ENCODE data around the gene CLDN19. TPM values are rescaled to one million over a fixed set of nuclear protein-coding genes. Genes with fewer than 3 reads are reported as not detected.

The CLDN19 gene, protein sequence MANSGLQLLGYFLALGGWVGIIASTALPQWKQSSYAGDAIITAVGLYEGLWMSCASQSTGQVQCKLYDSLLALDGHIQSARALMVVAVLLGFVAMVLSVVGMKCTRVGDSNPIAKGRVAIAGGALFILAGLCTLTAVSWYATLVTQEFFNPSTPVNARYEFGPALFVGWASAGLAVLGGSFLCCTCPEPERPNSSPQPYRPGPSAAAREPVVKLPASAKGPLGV
- total RNA-seq (2014; rRNA removed; shearing (Covaris generic)) = not detected in 2 replicates

- no peaks in the 10 kb centered on the region for H3K9me3 ChIP-seq (replicated peaks)
- H3K27ac ChIP-seq = no peak within 1 kb of the TSS
- H3K36me3 ChIP-seq = no peaks in the 10 kb centered on the region
- DNase-seq (ENCODE audit: low read depth in 1 of 2, low spot score in 2 of 2) = no peak
- no peaks in the 10 kb centered on the region for H3K4me1 ChIP-seq (replicated peaks)
- H3K4me3 ChIP-seq = no peak within 1 kb of the TSS
- no peaks in the 10 kb centered on the region for H3K27me3 ChIP-seq (replicated peaks)
These were observed at the start of gene CLDN19 for GRCh38 chr1:42739753-42740700. Gene CLDN19, minus strand, starts transcription at chr1:42740236. Its CDS starts 173 bp downstream, at chr1:42740063.

DNA sequence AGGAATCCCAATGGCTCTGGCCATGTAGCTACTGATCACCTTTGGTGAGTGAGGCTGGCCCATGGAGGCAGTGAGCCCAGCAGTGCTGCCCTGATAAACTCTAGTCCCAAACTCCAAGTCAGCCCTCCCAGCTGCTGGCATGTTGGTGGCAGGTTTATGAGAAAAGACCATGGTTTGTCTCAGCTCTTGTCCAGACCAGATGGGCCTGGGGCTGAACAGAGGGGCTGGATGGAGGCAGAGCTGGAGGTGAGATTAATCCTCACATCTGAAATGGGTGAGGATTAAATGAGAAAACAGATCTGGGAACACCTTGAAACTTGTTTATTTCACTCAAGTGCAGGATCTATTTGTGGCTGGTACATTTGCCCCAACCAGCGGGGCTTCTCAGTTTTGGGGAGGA lies 48.0 kb upstream of the CLDN19 start:
- peaks cover 4% of the 10 kb centered on the region; the same call in 1 of the 2 replicates for H3K4me1 ChIP-seq (replicated peaks)
- H3K36me3 ChIP-seq = peaks cover 5% of the 10 kb centered on the region
- H3K9me3 ChIP-seq (replicated peaks) = no peaks in the 10 kb centered on the region
- H3K4me3 ChIP-seq = no peak overlapping the region
- H3K27ac ChIP-seq = no peak overlapping the region
- DNase-seq (ENCODE audit: low read depth in 1 of 2, low spot score in 2 of 2) = no peak
- no peaks in the 10 kb centered on the region for H3K27me3 ChIP-seq (replicated peaks)

GRCh38 chr1:42786097-42786496 lies 46.1 kb upstream of the CLDN19 start:
- no peaks in the 10 kb centered on the region for H3K9me3 ChIP-seq (replicated peaks)
- H3K27ac ChIP-seq = no peak overlapping the region
- no peaks in the 10 kb centered on the region for H3K27me3 ChIP-seq (replicated peaks)
- peaks cover 17% of the 10 kb centered on the region for H3K36me3 ChIP-seq
- peaks cover 4% of the 10 kb centered on the region; the same call in 1 of the 2 replicates for H3K4me1 ChIP-seq (replicated peaks)
- no peak for DNase-seq (ENCODE audit: low read depth in 1 of 2, low spot score in 2 of 2)
- no peak overlapping the region for H3K4me3 ChIP-seq

DNA sequence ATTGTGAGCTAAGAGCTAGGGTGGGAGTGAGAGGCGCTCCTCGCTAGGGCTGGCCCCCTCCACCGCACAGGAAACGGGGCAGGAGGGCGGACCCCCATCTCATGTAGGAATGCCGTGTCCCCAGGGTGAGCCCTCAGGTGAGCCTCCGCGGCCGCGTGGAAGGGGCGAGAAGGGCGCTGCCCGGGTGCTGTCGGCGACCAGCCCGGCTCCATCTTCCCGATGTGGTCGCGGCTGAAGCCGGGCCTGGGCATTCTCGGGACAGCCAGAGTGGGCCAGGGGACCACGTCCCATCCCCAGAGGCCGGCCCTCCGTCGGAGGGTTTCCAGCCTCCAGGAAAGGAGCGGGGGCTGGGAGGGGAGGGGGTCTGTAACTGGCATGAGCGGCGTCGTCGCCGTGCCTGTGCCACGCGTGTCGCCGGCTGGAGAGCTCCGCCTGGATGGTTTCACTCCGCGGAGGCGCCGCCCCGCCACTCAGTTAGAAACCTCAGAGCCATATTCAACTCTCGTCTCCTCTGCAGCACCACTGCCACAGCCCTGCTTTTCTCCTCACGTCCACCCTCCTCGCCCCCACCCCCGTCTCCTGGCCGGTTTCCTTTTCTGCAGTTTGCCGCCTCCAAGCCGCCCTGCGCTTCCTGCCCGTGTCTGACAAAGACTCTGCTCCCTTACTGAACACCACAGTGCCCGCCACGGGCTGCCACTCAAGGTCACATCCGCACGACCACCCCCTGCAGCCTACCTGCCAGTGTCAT lies 45.1 kb upstream of the CLDN19 start, which contains the start of gene TMEM269:
Gene TMEM269, plus strand, starts transcription at position 46 of the 748 bp plus-strand sequence. CDS start 4,903 bp downstream, outside the sequence.
- Histone ChIP-seq H3K4me3 (no peak within 1 kb of the TSS), H3K36me3 (peaks cover 24% of the 10 kb centered on the region), H3K27me3 (replicated peaks) (no peaks in the 10 kb centered on the region), H3K9me3 (replicated peaks) (no peaks in the 10 kb centered on the region), H3K27ac (no peak within 1 kb of the TSS), H3K4me1 (replicated peaks) (peaks cover 4% of the 10 kb centered on the region; the same call in 1 of the 2 replicates)
- DNase-seq (ENCODE audit: low read depth in 1 of 2, low spot score in 2 of 2) = no peak

GRCh38 chr1:42784547-42784945 lies 44.5 kb upstream of the CLDN19 start:
- no peaks in the 10 kb centered on the region for H3K27me3 ChIP-seq (replicated peaks)
- no peaks in the 10 kb centered on the region for H3K9me3 ChIP-seq (replicated peaks)
- no peak for DNase-seq (ENCODE audit: low read depth in 1 of 2, low spot score in 2 of 2)
- peaks cover 26% of the 10 kb centered on the region for H3K36me3 ChIP-seq
- peaks cover 4% of the 10 kb centered on the region; the same call in 1 of the 2 replicates for H3K4me1 ChIP-seq (replicated peaks)
- H3K27ac ChIP-seq = no peak overlapping the region
- H3K4me3 ChIP-seq = no peak overlapping the region

DNA sequence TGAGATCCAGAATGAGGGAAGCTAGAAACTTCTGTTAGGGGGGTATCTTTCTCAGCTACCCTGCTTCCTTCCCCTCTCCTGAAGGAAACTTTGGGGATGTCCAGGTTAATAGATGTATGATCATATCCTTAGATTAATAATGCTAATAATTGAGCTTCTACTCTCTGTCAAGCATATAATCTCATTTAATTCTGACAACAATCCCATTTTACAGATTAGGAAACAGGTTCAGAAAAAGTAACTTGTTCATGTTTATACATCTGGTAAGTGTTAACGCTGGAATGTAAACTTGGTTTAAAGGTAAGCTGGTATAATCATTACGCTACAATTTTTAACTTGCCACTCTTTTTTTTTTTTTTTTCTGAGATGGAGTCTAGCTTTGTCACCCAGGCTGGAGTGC lies 43.1 kb upstream of the CLDN19 start:
- peaks cover 34% of the 10 kb centered on the region for H3K36me3 ChIP-seq

DNA sequence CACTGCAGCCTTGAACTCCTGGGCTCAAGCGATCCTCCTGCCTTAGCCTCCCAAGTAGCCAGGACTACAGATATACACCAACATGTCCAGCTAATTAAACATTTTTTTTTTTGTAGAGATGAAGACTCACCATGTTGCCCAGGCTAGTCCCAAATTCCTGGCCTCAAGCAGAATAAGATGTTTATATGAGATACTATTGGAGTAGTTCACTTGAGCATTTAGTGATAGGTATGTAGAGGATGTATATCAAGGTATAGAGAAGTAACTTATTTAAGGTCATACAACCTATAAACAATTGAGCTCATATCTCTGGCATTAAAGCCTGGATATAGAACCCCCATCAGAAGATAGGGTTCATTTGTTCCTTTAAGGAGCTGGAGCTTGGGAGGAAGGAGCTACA lies 40.1 kb upstream of the CLDN19 start:
- no peak overlapping the region for H3K4me3 ChIP-seq
- no peak overlapping the region for H3K27ac ChIP-seq
- peaks cover 3% of the 10 kb centered on the region; the same call in 1 of the 2 replicates for H3K4me1 ChIP-seq (replicated peaks)
- H3K9me3 ChIP-seq (replicated peaks) = no peaks in the 10 kb centered on the region
- no peak for DNase-seq (ENCODE audit: low read depth in 1 of 2, low spot score in 2 of 2)
- peaks cover 58% of the 10 kb centered on the region for H3K36me3 ChIP-seq
- no peaks in the 10 kb centered on the region for H3K27me3 ChIP-seq (replicated peaks)

More for the DNA sequence above, 43.1 kb upstream of the CLDN19 start:
- Histone ChIP-seq H3K4me1 (replicated peaks) (peaks cover 4% of the 10 kb centered on the region; the same call in 1 of the 2 replicates), H3K9me3 (replicated peaks) (no peaks in the 10 kb centered on the region), H3K4me3 (no peak overlapping the region), H3K27ac (no peak overlapping the region), H3K27me3 (replicated peaks) (no peaks in the 10 kb centered on the region)
- DNase-seq (ENCODE audit: low read depth in 1 of 2, low spot score in 2 of 2) = no peak

GRCh38 chr1:42779725-42780124 lies 39.7 kb upstream of the CLDN19 start:
- no peak overlapping the region for H3K4me3 ChIP-seq
- H3K4me1 ChIP-seq (replicated peaks) = no peaks in the 10 kb centered on the region
- H3K27me3 ChIP-seq (replicated peaks) = no peaks in the 10 kb centered on the region
- H3K27ac ChIP-seq = no peak overlapping the region
- H3K36me3 ChIP-seq = peaks cover 63% of the 10 kb centered on the region
- H3K9me3 ChIP-seq (replicated peaks) = no peaks in the 10 kb centered on the region
- no peak for DNase-seq (ENCODE audit: low read depth in 1 of 2, low spot score in 2 of 2)

- peaks cover 71% of the 10 kb centered on the region for H3K36me3 ChIP-seq
- no peaks in the 10 kb centered on the region for H3K27me3 ChIP-seq (replicated peaks)
- H3K9me3 ChIP-seq (replicated peaks) = no peaks in the 10 kb centered on the region
These were observed 37.8 kb upstream of the CLDN19 start for GRCh38 chr1:42777852-42778251.

DNA sequence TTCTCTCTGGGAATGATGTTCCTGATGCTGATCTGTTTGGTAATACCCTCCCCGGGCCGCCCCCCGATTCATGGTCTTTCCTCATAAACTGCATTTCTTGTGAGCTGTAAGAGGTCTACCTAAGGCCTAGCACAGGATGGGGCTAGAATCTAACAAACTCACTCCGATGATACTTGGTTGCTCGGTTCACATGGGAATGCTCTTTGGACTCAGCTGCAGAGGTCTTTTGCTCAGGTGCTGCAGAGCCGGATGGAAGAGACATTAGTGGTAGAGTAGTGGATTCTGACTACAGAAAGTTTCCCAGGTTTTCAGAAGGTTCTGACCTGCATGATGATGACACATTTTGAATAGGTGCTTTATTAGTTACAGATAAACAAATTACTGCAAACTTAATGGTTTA lies 36.5 kb upstream of the CLDN19 start:
- Histone ChIP-seq H3K4me1 (replicated peaks) (no peaks in the 10 kb centered on the region), H3K36me3 (peaks cover 70% of the 10 kb centered on the region), H3K27ac (no peak overlapping the region), H3K27me3 (replicated peaks) (no peaks in the 10 kb centered on the region), H3K9me3 (replicated peaks) (no peaks in the 10 kb centered on the region), H3K4me3 (no peak overlapping the region)
- no peak for DNase-seq (ENCODE audit: low read depth in 1 of 2, low spot score in 2 of 2)

More at GRCh38 chr1:42777852-42778251, 37.8 kb upstream of the CLDN19 start:
- peak in 1 of 2 experiments; percentile 18 for DNase-seq (ENCODE audit: low read depth in 1 of 2, low spot score in 2 of 2)
- H3K4me1 ChIP-seq (replicated peaks) = no peaks in the 10 kb centered on the region
- no peak overlapping the region for H3K27ac ChIP-seq
- no peak overlapping the region for H3K4me3 ChIP-seq

GRCh38 chr1:42774928-42775526 lies 35.0 kb upstream of the CLDN19 start:
- no peaks in the 10 kb centered on the region for H3K27me3 ChIP-seq (replicated peaks)
- H3K9me3 ChIP-seq (replicated peaks) = no peaks in the 10 kb centered on the region
- peaks cover 68% of the 10 kb centered on the region for H3K36me3 ChIP-seq
- no peak overlapping the region for H3K27ac ChIP-seq
- no peak for DNase-seq (ENCODE audit: low read depth in 1 of 2, low spot score in 2 of 2)
- no peak overlapping the region for H3K4me3 ChIP-seq
- no peaks in the 10 kb centered on the region for H3K4me1 ChIP-seq (replicated peaks)

GRCh38 chr1:42773420-42773819 lies 33.4 kb upstream of the CLDN19 start:
- H3K9me3 ChIP-seq (replicated peaks) = no peaks in the 10 kb centered on the region
- H3K27me3 ChIP-seq (replicated peaks) = no peaks in the 10 kb centered on the region
- H3K36me3 ChIP-seq = peaks cover 64% of the 10 kb centered on the region
- no peak overlapping the region for H3K4me3 ChIP-seq
- H3K27ac ChIP-seq = no peak overlapping the region
- DNase-seq (ENCODE audit: low read depth in 1 of 2, low spot score in 2 of 2) = no peak
- no peaks in the 10 kb centered on the region for H3K4me1 ChIP-seq (replicated peaks)

DNA sequence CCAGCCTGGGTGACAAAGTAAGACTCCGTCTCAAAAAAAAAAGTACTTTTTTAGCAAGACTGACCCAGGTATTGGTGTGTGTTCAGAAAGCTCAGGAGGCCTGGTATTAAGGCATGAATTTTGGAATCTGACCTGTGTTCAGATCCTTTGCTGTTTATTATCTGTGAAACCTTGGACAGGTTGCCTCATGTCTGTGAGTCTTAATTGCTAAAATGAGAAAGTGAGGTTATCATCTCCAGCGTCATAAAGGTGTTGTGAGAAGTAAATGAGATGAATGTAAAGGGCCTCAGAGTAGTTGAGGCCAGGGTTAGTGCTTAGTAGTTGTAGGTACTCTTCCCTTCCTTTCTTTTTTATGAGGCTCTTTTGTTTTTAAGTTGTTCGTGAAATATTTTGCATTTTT lies 29.8 kb upstream of the CLDN19 start:
- H3K4me3 ChIP-seq = no peak overlapping the region
- no peak for DNase-seq (ENCODE audit: low read depth in 1 of 2, low spot score in 2 of 2)
- H3K27me3 ChIP-seq (replicated peaks) = no peaks in the 10 kb centered on the region
- H3K9me3 ChIP-seq (replicated peaks) = no peaks in the 10 kb centered on the region; the same call in 1 of the 2 replicates
- H3K36me3 ChIP-seq = peaks cover 43% of the 10 kb centered on the region
- H3K27ac ChIP-seq = no peak overlapping the region
- peaks cover 10% of the 10 kb centered on the region for H3K4me1 ChIP-seq (replicated peaks)
